H1 (cell line): ENCODE measurements around the gene CALCOCO2.

Source experiments
- MAFK ChIP-seq: IDR thresholded peaks from 2 replicates; pipeline ENCODE4 v1.6.1; 2012; ENCODE audit warnings: low read depth, mild to moderate bottlenecking, improper control_type of control experiment, low read length
- RAD21 ChIP-seq, 2 experiments: IDR thresholded peaks in 1 of 2; conservative IDR thresholded peaks in 1 of 2; 2 replicates each; pipeline ENCODE4 v1.6.1; 2011; ENCODE audit warnings: low read depth in 2 of 2, low read length in 2 of 2, improper control_type of control experiment in 1 of 2, inconsistent platforms in 1 of 2, mild to moderate bottlenecking in 1 of 2, moderate library complexity in 1 of 2
- SP2 ChIP-seq: IDR thresholded peaks from 2 replicates; pipeline ENCODE4 v1.6.1; 2012; ENCODE audit warnings: mild to moderate bottlenecking, low read length, inconsistent platforms
- TF ChIP-seq, protein P1 (sequence below): IDR thresholded peaks from 2 replicates; pipeline ENCODE4 v1.6.1; 2011; ENCODE audit warnings: low read length, improper control_type of control experiment
- TF ChIP-seq, protein P2 (sequence below), 3 experiments: IDR thresholded peaks; 1 replicate in 2 of 3; 2 replicates in 1 of 3; pipeline versions ENCODE4 v1.5.1 to v1.6.1; 2011; ENCODE audit warnings: low read length in 3 of 3, mild to moderate bottlenecking in 3 of 3, inconsistent platforms in 2 of 3, low read depth in 1 of 3, moderate library complexity in 1 of 3; ENCODE audit not compliant: insufficient read depth in 1 of 3; ENCODE audit errors: control extremely low read depth in 1 of 3
- TF ChIP-seq, protein P3 (sequence below): IDR thresholded peaks from 2 replicates; pipeline ENCODE4 v1.6.1; 2012; ENCODE audit warnings: low read length, inconsistent platforms

DNA sequence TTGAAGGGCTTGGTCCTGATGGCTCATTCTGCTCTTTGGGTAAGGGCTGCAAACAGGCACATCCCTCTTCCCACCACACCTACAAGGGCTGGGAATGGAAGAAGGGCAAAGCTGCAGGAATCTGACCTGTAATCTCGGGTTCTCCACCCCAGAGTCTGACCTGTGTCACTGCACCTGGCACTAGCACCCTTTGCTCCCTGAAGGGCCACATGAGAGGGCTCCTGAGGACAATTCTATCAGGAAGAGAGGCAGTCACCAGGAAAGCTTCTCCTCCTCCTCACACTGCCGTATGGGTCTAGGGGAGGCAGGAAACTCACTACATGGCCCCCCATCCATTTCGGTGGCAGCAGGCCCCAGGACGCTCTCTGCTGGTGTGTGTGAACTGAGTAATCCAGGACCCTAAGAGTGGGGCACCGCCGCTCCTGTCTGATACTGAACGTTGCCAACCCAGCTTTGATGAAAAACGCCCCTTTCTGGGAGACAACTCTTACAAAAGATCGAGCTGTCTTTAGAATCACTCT is 40.2 kb upstream of the CALCOCO2 start:
- TF ChIP-seq, protein P1, sequence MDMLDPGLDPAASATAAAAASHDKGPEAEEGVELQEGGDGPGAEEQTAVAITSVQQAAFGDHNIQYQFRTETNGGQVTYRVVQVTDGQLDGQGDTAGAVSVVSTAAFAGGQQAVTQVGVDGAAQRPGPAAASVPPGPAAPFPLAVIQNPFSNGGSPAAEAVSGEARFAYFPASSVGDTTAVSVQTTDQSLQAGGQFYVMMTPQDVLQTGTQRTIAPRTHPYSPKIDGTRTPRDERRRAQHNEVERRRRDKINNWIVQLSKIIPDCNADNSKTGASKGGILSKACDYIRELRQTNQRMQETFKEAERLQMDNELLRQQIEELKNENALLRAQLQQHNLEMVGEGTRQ: no peak
- TF ChIP-seq, protein P2, sequence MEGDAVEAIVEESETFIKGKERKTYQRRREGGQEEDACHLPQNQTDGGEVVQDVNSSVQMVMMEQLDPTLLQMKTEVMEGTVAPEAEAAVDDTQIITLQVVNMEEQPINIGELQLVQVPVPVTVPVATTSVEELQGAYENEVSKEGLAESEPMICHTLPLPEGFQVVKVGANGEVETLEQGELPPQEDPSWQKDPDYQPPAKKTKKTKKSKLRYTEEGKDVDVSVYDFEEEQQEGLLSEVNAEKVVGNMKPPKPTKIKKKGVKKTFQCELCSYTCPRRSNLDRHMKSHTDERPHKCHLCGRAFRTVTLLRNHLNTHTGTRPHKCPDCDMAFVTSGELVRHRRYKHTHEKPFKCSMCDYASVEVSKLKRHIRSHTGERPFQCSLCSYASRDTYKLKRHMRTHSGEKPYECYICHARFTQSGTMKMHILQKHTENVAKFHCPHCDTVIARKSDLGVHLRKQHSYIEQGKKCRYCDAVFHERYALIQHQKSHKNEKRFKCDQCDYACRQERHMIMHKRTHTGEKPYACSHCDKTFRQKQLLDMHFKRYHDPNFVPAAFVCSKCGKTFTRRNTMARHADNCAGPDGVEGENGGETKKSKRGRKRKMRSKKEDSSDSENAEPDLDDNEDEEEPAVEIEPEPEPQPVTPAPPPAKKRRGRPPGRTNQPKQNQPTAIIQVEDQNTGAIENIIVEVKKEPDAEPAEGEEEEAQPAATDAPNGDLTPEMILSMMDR (IDR thresholded peaks at IDR 0.05; ENCODE audit: control extremely low read depth in 1 of 3, insufficient read depth in 1 of 3, low read depth in 1 of 3, low read length in 3 of 3): no peak
- TF ChIP-seq RAD21 (IDR thresholded peaks at IDR 0.05 in 1 of 2, conservative IDR thresholded peaks at IDR 0.05 in 1 of 2; ENCODE audit: low read depth in 2 of 2, low read length in 2 of 2) (no peak), SP2 (no peak), MAFK (no peak)
- TF ChIP-seq, protein P3, sequence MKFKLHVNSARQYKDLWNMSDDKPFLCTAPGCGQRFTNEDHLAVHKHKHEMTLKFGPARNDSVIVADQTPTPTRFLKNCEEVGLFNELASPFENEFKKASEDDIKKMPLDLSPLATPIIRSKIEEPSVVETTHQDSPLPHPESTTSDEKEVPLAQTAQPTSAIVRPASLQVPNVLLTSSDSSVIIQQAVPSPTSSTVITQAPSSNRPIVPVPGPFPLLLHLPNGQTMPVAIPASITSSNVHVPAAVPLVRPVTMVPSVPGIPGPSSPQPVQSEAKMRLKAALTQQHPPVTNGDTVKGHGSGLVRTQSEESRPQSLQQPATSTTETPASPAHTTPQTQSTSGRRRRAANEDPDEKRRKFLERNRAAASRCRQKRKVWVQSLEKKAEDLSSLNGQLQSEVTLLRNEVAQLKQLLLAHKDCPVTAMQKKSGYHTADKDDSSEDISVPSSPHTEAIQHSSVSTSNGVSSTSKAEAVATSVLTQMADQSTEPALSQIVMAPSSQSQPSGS: no peak
